Prostate gland (tissue), 2 donors: ENCODE results near the gene TBX15. TPM values are rescaled to one million over a fixed set of nuclear protein-coding genes. Genes with fewer than 3 reads are reported as not detected.

ENCODE experiments used
- DNase-seq: peaks from one replicate; pipeline ENCODE4 v3.0.0-alpha.2; 2019; ENCODE audit warnings: low spot score
- H3K27ac ChIP-seq, 2 donors: fragments of 200-600 bp; sonication (generic); 2 replicates each; pipeline ENCODE4 v1.5.1; 2017 to 2019
- H3K27me3 ChIP-seq: fragments of 200-600 bp; sonication (generic); replicated peaks from 2 replicates; pipeline ENCODE4 v1.5.1; 2019; ENCODE audit not compliant: insufficient read depth
- H3K36me3 ChIP-seq, 2 donors: fragments of 200-600 bp; sonication (generic); 1 replicate in 1 of 2; 2 replicates in 1 of 2; pipeline versions ENCODE4 v1.5.1 to v1.8.1; 2017 to 2019
- H3K4me1 ChIP-seq: fragments of 200-600 bp; sonication (generic); replicated peaks from 2 replicates; pipeline ENCODE4 v1.5.1; 2019
- H3K4me3 ChIP-seq, 2 donors: fragments of 200-600 bp; sonication (generic); 2 replicates each; pipeline ENCODE4 v1.5.1; 2017 to 2019
- H3K9me3 ChIP-seq: fragments of 200-600 bp; sonication (generic); 2 replicates; pipeline ENCODE4 v1.5.1; 2017
- CTCF ChIP-seq, 4 experiments: fragments of 200-600 bp in 2 of 4; fragments of 450-650 bp in 2 of 4; sonication (generic) in 2 of 4; IDR thresholded peaks; 1 replicate in 3 of 4; 2 replicates in 1 of 4; pipeline ENCODE4 v1.5.1; 2016 to 2019; ENCODE audit warnings: antibody characterized with exemption in 4 of 4, mild to moderate bottlenecking in 2 of 4, moderate library complexity in 2 of 4
- POLR2A ChIP-seq: fragments of 450-650 bp; IDR thresholded peaks from one replicate; pipeline ENCODE4 v1.6.1; 2016; ENCODE audit warnings: antibody characterized with exemption, mild to moderate bottlenecking
- POLR2AphosphoS5 ChIP-seq: sonication (generic); formaldehyde crosslinking; IDR thresholded peaks from one replicate; pipeline ENCODE4 v1.6.1; 2017; ENCODE audit warnings: antibody characterized with exemption
- WGBS: methylation state at CpG from one replicate; pipeline ENCODE4 v1.1.5; 2018; 5-methylcytosine and 5-hydroxymethylcytosine counted together
- intact Hi-C: fragments of 100-400 bp; cut with DNase I; formaldehyde crosslinking; loops from one replicate; pipeline ENCODE4 v1.14.2; 2022
- total RNA-seq, 2 donors: library from RNA; depleted of rRNA; stranded (reverse); fragments of >200 nt; gene quantifications; one replicate each; pipeline ENCODE4 v1.1.0, GENCODE V29; 2016

The TBX15 gene
- total RNA-seq, 2 donors from 2014 or later, result 0.40 to 0.87 TPM

DNA sequence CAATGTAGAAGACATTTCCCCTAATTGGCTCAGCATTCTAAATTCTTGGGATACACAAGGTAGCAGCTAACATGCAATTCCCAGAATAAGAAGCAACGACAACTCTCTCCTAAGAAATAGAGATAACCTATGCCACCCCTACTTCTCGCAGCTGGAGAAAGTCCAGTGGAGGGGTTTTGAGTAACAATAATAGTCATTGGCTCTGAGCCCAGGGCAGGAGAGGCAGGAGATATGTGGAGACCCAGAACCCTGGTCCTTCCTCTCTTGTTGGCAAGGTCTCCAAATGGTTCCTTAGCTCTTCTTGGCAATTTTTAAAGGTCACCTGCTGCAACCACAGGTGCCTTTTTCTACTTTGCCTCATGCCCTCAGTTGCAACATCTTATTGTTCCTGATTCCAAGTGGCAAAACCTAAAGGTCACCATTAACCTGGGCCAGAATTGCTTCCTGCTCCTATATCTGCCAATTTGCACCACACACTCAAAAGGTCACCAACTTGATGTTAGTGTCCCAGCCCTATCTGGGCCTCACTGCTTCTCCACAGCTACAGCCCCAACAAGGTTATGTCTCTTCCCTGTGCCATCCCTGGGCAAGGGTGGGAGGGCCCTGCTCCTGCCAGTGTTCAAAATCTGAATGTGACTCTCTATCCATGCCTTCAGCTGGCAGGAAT lies 36.7 kb downstream of the TBX15 start:
- no peaks in the 10 kb centered on the region for H3K27me3 ChIP-seq
- TF ChIP-seq POLR2AphosphoS5 (no peak), CTCF (IDR thresholded peaks at IDR 0.05) (no peak), POLR2A (no peak)
- no peaks in the 10 kb centered on the region for H3K4me1 ChIP-seq
- H3K4me3 ChIP-seq, result no peak overlapping the region
- H3K36me3 ChIP-seq, result no peaks in the 10 kb centered on the region
- no peak for DNase-seq
- intact Hi-C loops, result no loop called here
- no peak overlapping the region for H3K27ac ChIP-seq
- 83% methylated on average over 2 of the region's 2 CpGs for WGBS
- H3K9me3 ChIP-seq, result no peaks in the 10 kb centered on the region

DNA sequence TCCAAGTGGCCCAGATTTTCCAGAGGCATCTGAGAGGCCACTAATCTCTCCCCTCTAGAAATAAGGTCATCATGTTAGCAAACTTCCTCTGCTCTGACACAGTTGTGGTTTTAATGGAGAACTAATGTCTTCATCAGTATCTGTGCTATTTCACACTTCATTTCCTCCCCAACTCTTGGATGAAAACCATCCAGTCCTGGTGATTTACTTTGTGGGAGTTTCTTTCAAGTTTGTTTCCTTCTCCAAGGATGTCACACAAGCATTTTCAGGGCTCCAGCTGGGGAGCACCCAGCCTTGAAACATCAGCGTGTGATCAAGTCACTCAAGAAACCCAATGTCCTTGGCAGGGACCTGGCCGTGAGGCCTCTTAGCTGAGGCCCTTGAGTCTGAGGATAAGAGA lies 38.8 kb downstream of the TBX15 start:
- no peak overlapping the region for H3K27ac ChIP-seq
- intact Hi-C loops, result no loop called here

DNA sequence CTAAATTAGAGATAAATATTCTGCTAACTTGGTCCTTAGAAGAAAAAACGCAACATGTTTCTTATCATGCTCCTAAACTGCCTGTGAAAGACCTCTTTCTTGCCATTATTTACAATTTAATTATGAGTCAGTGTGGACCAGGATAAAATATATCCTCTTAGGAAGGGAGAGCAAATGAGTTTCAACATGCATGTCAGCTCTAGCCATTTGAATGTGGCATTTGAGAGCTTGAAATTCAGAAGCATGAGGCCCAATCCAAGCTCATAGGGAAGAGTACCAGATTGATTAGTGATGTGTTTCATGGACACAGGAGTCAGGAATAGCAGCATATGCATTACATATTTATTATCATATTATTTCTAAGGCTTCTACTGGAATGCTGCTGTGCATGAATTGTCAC lies 39.3 kb downstream of the TBX15 start:
- TF ChIP-seq POLR2AphosphoS5, result no peak
- TF ChIP-seq CTCF (IDR thresholded peaks at IDR 0.05), result no peak
- no peak for TF ChIP-seq POLR2A
- intact Hi-C loops, result no loop called here
- no peak for DNase-seq

More for the DNA sequence above, 38.8 kb downstream of the TBX15 start:
- H3K27me3 ChIP-seq, result no peaks in the 10 kb centered on the region
- no peak for DNase-seq
- no peaks in the 10 kb centered on the region for H3K36me3 ChIP-seq
- no peak overlapping the region for H3K4me3 ChIP-seq
- 85% methylated on average over 2 of the region's 2 CpGs for WGBS
- TF ChIP-seq POLR2AphosphoS5 (no peak), CTCF (IDR thresholded peaks at IDR 0.05) (no peak), POLR2A (no peak)
- no peaks in the 10 kb centered on the region for H3K9me3 ChIP-seq
- no peaks in the 10 kb centered on the region for H3K4me1 ChIP-seq

DNA sequence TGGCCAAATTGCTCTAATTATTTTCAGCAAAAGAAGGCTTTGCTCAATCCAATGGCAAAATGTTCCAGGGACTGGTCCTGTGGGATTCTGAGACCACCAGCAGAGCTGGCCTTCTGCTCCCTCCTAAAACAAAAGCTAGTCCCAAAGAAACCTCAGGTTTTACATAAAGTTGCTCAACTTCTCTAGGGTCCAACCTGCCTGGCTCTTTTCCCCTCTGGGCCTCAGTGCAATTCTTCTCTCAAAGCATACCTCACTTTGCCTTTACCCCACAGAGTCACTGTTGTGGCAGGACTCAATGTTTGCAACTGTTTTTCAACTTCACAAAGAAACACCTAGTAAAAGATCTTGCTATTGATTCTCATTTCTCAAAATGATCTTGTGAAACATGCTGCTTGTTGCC lies 39.8 kb downstream of the TBX15 start:
- H3K27ac ChIP-seq, result no peak overlapping the region
- H3K9me3 ChIP-seq, result no peaks in the 10 kb centered on the region
- TF ChIP-seq CTCF (IDR thresholded peaks at IDR 0.05), result no peak
- no peak for TF ChIP-seq POLR2AphosphoS5
- TF ChIP-seq POLR2A, result no peak
- H3K4me3 ChIP-seq, result no peak overlapping the region
- H3K27me3 ChIP-seq, result no peaks in the 10 kb centered on the region
- DNase-seq, result no peak
- intact Hi-C loops, result no loop called here
- no peaks in the 10 kb centered on the region for H3K4me1 ChIP-seq
- no peaks in the 10 kb centered on the region for H3K36me3 ChIP-seq

More for the DNA sequence above, 39.3 kb downstream of the TBX15 start:
- 43% methylated on average over 1 of the region's 1 CpG for WGBS
- H3K4me1 ChIP-seq, result no peaks in the 10 kb centered on the region
- H3K9me3 ChIP-seq, result no peaks in the 10 kb centered on the region
- no peaks in the 10 kb centered on the region for H3K27me3 ChIP-seq
- H3K36me3 ChIP-seq, result no peaks in the 10 kb centered on the region
- no peak overlapping the region for H3K27ac ChIP-seq
- no peak overlapping the region for H3K4me3 ChIP-seq

DNA sequence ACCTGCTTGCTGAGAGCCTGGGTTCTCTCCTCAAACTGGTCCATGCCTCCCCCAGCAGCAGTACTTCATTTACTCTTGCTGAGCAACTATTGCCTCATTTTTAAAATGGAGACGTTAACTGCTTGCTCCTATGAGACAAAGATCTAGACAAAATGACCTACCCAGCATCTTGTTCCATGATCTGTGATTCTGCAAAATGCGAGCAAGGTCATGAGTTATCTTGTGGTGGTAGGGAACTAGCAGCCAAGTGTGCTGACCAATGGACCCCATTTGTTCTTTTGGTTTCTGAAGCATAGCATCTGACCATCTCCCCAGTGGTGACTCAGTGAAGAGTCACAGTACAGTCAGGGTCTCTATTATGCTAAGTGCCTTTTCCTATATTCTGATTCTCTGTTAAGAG lies 40.4 kb downstream of the TBX15 start:
- no peaks in the 10 kb centered on the region for H3K4me1 ChIP-seq
- H3K27me3 ChIP-seq, result no peaks in the 10 kb centered on the region
- H3K4me3 ChIP-seq, result no peak overlapping the region
- TF ChIP-seq POLR2AphosphoS5 (no peak), CTCF (IDR thresholded peaks at IDR 0.05) (no peak), POLR2A (no peak)
- no peak overlapping the region for H3K27ac ChIP-seq
- intact Hi-C loops, result no loop called here
- WGBS, result 93% methylated on average over 2 of the region's 2 CpGs
- DNase-seq, result no peak
- H3K9me3 ChIP-seq, result no peaks in the 10 kb centered on the region
- no peaks in the 10 kb centered on the region for H3K36me3 ChIP-seq
